Measurements from ENCODE around the gene RAB40C. TPM values are rescaled to one million over a fixed set of nuclear protein-coding genes. Genes with fewer than 3 reads are reported as not detected.
A peak's percentile ranks its signal among the peaks of the same experiment; 100 is the strongest.

The RAB40C gene
- total and polyA plus RNA-seq, 9 of the 15 experiments (the other 6 are each of a cell fraction or from before 2014, with no cell fraction given): 0.17 to 23.4 (median 8.7) TPM

GRCh38 chr16:642189-643049 is 52.6 kb downstream of the RAB40C start (continued):
- TF ChIP-seq ZNF253 (CRISPR knock-in tag; conservative IDR thresholded peaks at IDR 0.05) (no peak), ZNF143 (CRISPR knock-in tag; IDR thresholded peaks at IDR 0.05) (no peak), TEAD2 (tag; IDR thresholded peaks at IDR 0.05) (no peak), ZBTB1 (CRISPR knock-in tag; IDR thresholded peaks at IDR 0.05; ENCODE audit: borderline replicate concordance, low read depth) (peak; percentile 11; the same call in 1 of the 2 replicates), MAX (CRISPR knock-in tag; IDR thresholded peaks at IDR 0.05) (peak; percentile 33; the same call in 1 of the 2 replicates), RFX5 (IDR thresholded peaks at IDR 0.05; ENCODE audit: low read depth, low read length) (no peak), BDP1 (IDR thresholded peaks at IDR 0.05; ENCODE audit: insufficient read depth, insufficient read length) (no peak), NFYB (IDR thresholded peaks at IDR 0.05; ENCODE audit: extremely low read depth, insufficient read length) (no peak), ESRRA (IDR thresholded peaks at IDR 0.05; ENCODE audit: borderline replicate concordance, low read depth) (peak; percentile 98), CHAMP1 (IDR thresholded peaks at IDR 0.05) (no peak), KAT8 (IDR thresholded peaks at IDR 0.05; ENCODE audit: low read depth) (no peak), HMBOX1 (IDR thresholded peaks at IDR 0.05) (no peak), ELF2 (CRISPR knock-in tag; IDR thresholded peaks at IDR 0.05) (peak; percentile 60; the same call in 1 of the 2 replicates), XRCC4 (IDR thresholded peaks at IDR 0.05; ENCODE audit: extremely low read depth, insufficient read depth, insufficient read length) (no peak), ADNP (tag; IDR thresholded peaks at IDR 0.05) (no peak), CCNT2 (IDR thresholded peaks at IDR 0.05; ENCODE audit: borderline replicate concordance, extremely low read depth, insufficient read length, low read depth, low read length) (peak; percentile 46), ZNF76 (CRISPR knock-in tag; IDR thresholded peaks at IDR 0.05; ENCODE audit: borderline replicate concordance) (no peak), FOXP4 (CRISPR knock-in tag; IDR thresholded peaks at IDR 0.05; ENCODE audit: borderline replicate concordance) (no peak), SAFB2 (IDR thresholded peaks at IDR 0.05; ENCODE audit: borderline replicate concordance, low read depth, low read length, severe bottlenecking) (no peak), CXXC5 (CRISPR knock-in tag; IDR thresholded peaks at IDR 0.05) (peak; percentile 20), HLTF (IDR thresholded peaks at IDR 0.05) (no peak), MTF1 (CRISPR knock-in tag; IDR thresholded peaks at IDR 0.05; ENCODE audit: borderline replicate concordance) (no peak)
